GM19468 (cell line): ENCODE data around the gene TEAD4.

ENCODE experiments used
- ATAC-seq: cut with Tn5 transposase; IDR thresholded peaks from one replicate; pipeline ENCODE4 v1.9.1; 2021; ENCODE audit warnings: mild to moderate bottlenecking, moderate library complexity, moderate number of reproducible peaks; ENCODE audit not compliant: unreplicated experiment; ENCODE audit errors: extremely low read depth

Gene TEAD4

GRCh38 chr12:2997989-2998670 lies 38.9 kb downstream of the TEAD4 start:
- no peak for ATAC-seq

GRCh38 chr12:2998789-2999264 lies 39.6 kb downstream of the TEAD4 start:
- no peak for ATAC-seq

DNA sequence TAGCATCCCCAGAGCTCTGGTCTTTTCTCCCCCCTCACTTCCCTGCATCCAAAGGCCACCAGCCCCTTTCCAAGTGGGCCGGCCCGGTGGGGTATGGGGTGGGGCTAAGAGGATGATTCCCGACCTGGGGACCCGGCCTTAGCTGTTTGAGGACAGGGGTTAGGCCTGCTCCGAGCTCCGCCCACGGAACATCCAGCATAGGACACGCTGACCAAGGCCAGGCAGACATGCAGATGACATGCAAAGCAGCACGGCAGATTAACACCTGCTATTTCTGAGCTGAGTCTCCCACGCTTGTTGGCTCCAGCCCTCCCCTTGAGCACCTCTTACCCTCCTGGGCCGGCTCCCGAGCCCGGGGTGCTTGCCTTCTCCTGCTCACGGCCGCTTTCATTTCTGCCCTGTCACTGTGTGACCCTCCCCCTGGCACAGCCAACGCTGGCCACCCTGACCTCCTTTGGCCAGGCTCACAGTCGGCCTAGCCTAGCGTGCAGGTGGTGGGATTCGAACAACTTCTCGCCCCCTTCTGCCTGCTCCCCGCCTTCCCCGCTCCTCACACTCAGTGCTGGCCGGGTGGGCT lies 40.2 kb downstream of the TEAD4 start:
- no peak for ATAC-seq

GRCh38 chr12:3000548-3001275 lies 41.5 kb downstream of the TEAD4 start:
- ATAC-seq = no peak

DNA sequence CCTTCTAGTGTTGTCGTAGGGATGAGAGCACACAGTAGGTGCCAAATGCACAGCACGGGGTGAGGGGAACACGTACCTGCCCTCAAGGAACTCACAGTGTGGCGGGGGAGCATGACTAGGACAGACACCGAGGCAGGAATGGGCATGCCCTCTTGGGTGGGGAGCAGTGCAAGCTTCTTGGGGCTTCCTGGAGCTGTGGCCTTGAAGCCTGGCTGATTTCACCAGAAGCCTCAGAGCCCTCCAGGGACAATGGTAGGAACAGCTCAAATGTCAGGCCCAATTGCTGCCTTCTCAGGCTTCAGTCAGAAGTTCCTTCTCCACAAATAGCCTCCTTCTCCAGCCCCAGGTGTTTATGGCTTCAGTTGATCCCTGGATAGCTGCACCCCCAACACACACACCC lies 43.4 kb downstream of the TEAD4 start:
- ATAC-seq = no peak

- ATAC-seq = no peak
These were observed 44.3 kb downstream of the TEAD4 start for GRCh38 chr12:3003357-3003992.

DNA sequence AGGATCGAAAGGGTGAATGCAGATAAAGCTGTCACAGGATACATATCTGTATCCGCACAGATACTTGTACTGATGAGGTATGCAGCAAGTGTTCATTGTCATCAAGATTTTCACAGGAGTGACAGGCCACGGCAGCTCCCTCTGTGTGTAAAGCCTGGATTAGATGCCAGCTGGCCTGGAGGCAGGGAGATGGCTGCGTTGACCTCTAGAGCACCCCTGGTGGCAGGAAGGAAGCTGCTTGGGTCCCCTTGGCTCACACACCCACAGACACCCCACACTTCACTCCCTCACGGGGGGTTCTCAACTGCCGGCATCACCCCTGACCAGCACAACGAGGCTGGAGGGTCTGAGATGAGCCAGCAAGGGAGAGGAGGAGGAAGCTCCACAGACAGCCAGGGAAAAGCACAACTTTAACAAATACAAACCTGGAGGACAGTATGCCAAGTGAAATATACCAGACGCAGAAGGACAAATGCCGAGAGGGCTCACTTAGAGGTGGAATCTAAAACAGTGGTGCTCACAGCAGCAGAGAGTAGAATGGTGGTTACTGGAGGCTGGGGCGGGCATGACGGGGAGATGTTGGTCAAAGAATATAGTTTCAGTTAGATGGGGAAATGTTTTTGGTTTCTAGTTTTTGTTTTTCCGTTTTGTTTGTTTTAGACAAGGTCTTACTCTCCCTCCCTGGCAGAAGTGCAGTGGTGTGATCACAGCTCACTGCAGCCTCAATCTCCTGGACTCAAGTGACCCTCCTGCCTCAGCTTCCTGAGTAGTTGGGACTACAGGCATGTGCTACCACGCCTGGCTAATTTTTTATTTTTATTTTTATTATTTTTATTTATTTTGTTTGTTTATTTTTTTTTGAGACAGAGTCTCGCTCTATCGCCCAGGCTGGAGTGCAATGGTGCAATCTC lies 45.7 kb downstream of the TEAD4 start:
- no peak for ATAC-seq

DNA sequence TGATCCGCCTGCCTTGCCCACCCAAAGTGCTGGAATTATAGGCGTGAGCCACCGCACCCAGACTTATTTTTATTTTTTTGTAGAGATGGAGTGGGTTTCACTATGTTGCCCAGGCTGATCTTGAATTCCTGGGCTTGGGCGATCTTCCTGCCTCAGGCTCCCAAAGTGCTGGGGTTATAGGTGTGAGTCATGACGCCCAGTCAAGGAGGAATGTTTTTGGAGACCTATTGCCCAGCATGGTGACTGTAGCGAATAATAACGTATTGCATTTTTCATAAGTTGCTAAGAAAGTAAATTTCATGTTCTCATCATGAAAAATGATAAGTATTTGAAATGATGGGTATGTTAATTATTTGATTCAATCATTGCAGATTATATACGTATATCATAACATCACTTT lies 46.5 kb downstream of the TEAD4 start:
- ATAC-seq = no peak

GRCh38 chr12:3009780-3010179 lies 50.6 kb downstream of the TEAD4 start:
- ATAC-seq = no peak

DNA sequence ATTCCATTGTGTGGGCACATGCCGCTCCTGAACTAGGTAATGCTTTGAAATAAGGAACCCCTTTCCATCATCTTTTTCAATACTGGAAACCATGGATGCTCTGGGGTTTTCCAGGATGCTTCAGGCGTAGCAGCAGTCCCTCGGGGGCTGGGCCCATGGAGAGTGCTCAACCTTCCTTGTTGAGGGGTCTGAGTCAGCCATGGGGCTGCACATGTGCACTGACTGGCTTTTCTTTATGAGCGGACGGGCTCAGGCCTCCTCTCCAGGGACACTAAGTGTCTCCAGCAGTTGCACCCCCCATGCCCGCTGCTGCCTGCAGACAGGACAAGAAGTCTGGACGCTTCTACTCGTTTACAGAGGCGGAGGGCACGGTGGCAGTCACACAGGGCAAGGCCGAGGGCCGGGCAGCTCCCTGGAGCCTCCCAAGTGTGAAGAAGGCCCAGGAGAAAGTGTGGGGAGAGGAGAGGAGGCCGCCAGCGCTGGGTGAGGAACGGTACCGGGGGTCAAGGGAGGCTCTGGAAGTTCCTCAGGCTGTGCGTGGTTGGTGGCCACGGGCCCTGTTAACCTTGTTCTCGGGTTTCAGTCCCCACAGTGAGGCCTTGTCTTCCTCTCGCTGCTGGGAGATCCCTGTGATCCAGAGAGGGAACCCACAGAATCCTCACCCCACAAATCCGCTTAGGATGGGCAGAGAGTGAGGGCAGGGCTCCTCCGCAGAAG lies 51.2 kb downstream of the TEAD4 start:
- ATAC-seq = no peak

DNA sequence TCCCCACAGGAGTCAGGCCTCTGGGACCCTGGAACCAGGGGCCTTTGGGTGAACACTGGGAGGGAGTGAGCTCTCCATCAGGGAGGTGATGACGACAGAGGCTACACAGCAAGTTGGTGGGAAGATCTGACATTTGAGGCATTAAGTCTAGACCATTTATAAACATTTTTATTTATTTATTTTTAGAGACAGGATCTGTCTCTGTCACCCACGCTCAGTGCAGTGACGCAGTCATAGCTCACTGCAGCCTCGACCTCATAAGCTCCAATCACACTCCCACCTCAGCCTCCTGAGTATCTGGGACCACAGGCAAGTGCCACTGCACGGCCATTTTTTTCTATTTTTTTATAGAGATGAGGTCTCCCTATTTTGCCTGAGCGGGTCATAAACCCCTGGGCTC lies 53.6 kb downstream of the TEAD4 start:
- no peak for ATAC-seq

GRCh38 chr12:3014641-3015040 lies 55.4 kb downstream of the TEAD4 start:
- ATAC-seq = no peak

DNA sequence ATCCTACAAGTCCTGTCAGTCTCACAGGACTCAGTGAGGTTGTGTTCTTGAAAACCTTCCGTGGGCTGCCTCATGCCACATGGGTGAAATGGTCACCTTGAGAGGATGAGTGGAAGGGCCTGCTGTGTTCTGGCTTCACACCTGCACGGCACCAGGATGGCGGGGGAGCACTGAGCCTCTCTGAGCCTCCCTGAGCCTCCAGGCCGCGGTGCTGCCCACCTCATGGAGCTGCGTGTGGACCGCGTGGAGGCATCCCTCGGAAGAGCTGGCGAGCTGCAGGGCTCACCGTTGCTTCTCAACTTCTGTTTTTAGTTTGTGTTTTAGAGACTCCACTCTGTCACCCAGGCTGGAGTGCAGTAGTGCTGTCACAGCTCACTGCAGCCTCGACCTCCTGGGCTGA lies 56.2 kb downstream of the TEAD4 start:
- ATAC-seq = no peak

DNA sequence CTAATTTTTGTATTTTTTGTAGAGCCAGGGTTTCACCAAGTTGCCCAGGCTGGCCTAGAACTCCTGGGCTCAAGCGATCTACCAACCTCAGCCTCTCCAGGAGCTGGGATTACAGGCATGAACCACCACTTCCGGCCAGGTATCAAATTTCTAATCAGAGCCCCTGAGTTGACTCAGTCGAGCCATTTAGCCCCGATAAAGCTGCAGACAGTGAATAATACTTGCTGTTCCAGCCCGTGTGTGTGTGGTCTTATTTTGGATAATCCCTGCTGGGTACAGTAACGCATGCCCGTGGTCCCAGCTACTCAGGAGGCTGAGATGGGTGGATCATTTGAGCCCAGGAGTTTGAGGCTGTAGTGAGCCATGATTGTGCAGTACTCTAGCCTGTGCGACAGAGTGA lies 57.0 kb downstream of the TEAD4 start:
- no peak for ATAC-seq

GRCh38 chr12:3017281-3017680 lies 58.1 kb downstream of the TEAD4 start:
- ATAC-seq = no peak

GRCh38 chr12:3018284-3019004 lies 59.2 kb downstream of the TEAD4 start:
- no peak for ATAC-seq

- ATAC-seq = no peak
These were observed 59.9 kb downstream of the TEAD4 start for GRCh38 chr12:3019005-3019680.

DNA sequence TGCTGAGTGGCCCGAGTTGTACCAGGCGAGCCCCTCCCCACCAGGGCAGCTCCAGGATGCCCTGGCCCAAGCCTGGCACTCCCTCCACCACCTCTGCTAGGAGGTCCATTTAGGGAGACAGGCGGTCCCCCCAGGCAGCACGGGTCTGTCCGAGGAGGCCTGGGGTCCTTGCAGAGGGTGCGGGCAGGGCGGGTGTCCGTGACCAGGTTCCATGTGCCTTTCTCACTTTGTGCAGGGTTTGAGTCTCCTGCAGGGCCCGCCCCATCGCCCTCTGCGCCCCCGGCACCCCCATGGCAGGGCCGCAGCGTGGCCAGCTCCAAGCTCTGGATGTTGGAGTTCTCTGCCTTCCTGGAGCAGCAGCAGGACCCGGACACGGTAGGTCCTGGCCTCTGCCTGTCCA lies 61.2 kb downstream of the TEAD4 start:
- ATAC-seq = no peak
